Glutamatergic neuron (in vitro differentiated cells): ENCODE measurements around the gene HPRT1. TPM values are rescaled to one million over a fixed set of nuclear protein-coding genes. Genes with fewer than 3 reads are reported as not detected.

ENCODE experiments used
- DNase-seq: peaks from one replicate; pipeline ENCODE4 v3.0.0; 2022
- H3K27ac Mint-ChIP-seq: one replicate; pipeline ENCODE4 v1.8.0; 2020; ENCODE audit warnings: mild to moderate bottlenecking, mixed read lengths, inconsistent platforms; ENCODE audit not compliant: unreplicated experiment
- H3K27me3 Mint-ChIP-seq: one replicate; pipeline ENCODE4 v1.8.0; 2020; ENCODE audit warnings: mild to moderate bottlenecking, moderate library complexity, mixed read lengths, inconsistent platforms; ENCODE audit not compliant: unreplicated experiment
- H3K36me3 Mint-ChIP-seq: one replicate; pipeline ENCODE4 v1.8.0; 2020; ENCODE audit warnings: mild to moderate bottlenecking, mixed read lengths, inconsistent platforms; ENCODE audit not compliant: unreplicated experiment
- H3K4me1 Mint-ChIP-seq: one replicate; pipeline ENCODE4 v1.8.0; 2020; ENCODE audit warnings: mild to moderate bottlenecking, low read depth, mixed read lengths, inconsistent platforms; ENCODE audit not compliant: unreplicated experiment
- H3K4me3 Mint-ChIP-seq: one replicate; pipeline ENCODE4 v1.8.0; 2020; ENCODE audit warnings: mild to moderate bottlenecking, mixed read lengths, inconsistent platforms; ENCODE audit not compliant: unreplicated experiment
- H3K9me3 Mint-ChIP-seq: one replicate; pipeline ENCODE4 v1.8.0; 2020; ENCODE audit warnings: mild to moderate bottlenecking, moderate library complexity, mixed read lengths, inconsistent platforms; ENCODE audit not compliant: unreplicated experiment
- total RNA-seq: library from RNA; stranded (reverse); fragmentation: NEBNext Ultra II Directional; extraction: Animal tissue kit (Norgen Biotek cat#: 25700); gene quantifications from one replicate; pipeline ENCODE4 v1.2.1, GENCODE V29; 2021; ENCODE audit not compliant: unreplicated experiment
- TF ChIP-seq, protein P1 (sequence below): fragments of 200-600 bp; sonication (generic); IDR thresholded peaks from one replicate; pipeline ENCODE4 v1.5.0; 2021; ENCODE audit not compliant: partially characterized antibody, unreplicated experiment

HPRT1 gene
- total RNA-seq, 1 donor from 2014 or later: 12.1 TPM

DNA sequence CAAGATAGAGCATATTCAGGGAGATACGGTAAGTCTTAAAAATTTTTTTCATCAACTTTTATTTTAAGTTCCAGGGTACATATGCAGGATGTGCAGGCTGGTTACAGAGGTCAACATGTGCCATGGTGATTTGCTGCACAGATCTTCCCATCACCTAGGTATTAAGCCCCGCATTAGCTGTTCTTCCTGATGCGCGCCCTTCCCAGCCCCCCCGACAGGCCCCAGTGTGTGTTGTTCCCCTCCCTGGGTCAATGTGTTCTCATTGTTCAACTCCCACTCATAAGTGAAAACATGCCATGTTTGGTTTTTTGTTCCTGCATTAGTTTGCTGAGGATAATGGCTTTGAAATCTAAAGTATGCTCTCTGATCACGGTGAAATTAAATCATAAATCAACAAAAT, 64.2 kb downstream of the HPRT1 start:
- H3K27me3 Mint-ChIP-seq: no peaks in the 10 kb centered on the region
- H3K27ac Mint-ChIP-seq: no peak overlapping the region
- H3K4me1 Mint-ChIP-seq: no peaks in the 10 kb centered on the region
- H3K36me3 Mint-ChIP-seq: no peaks in the 10 kb centered on the region
- TF ChIP-seq, protein P1, sequence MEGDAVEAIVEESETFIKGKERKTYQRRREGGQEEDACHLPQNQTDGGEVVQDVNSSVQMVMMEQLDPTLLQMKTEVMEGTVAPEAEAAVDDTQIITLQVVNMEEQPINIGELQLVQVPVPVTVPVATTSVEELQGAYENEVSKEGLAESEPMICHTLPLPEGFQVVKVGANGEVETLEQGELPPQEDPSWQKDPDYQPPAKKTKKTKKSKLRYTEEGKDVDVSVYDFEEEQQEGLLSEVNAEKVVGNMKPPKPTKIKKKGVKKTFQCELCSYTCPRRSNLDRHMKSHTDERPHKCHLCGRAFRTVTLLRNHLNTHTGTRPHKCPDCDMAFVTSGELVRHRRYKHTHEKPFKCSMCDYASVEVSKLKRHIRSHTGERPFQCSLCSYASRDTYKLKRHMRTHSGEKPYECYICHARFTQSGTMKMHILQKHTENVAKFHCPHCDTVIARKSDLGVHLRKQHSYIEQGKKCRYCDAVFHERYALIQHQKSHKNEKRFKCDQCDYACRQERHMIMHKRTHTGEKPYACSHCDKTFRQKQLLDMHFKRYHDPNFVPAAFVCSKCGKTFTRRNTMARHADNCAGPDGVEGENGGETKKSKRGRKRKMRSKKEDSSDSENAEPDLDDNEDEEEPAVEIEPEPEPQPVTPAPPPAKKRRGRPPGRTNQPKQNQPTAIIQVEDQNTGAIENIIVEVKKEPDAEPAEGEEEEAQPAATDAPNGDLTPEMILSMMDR: no peak
- no peak for DNase-seq
- H3K9me3 Mint-ChIP-seq: no peaks in the 10 kb centered on the region
- H3K4me3 Mint-ChIP-seq: no peak overlapping the region

DNA sequence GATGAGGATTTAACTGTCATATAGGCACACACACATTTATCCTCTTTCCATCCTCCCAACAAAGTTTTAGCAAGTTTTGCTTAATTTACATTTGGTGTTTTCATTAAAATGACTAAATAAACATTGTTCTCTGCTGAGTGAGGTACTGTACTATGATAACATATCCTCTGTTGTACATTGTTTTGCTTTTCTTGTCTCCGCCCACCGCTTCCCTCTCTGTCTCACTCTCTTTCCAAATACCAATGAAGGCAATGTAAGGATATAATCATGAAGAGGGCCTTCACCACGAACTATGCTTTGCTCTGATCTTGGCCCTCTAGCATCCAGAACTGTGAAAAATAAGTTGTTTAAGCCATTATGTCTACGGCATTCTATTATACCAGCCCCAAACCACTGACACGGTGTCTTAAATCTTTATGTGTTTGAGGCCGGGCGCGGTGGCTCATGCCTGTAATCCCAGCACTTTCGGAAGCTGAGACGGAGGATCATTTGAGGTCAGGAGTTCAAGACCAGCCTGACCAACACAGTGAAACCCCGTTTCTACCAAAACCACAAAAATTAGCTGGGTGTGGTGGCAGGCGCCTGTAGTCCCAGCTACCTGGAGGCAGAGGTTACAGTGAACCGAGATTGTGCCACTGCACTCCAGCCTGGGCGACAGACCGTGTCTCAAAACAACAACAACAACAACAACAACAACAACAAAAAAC, 65.3 kb downstream of the HPRT1 start:
- Mint-ChIP-seq H3K36me3 (no peaks in the 10 kb centered on the region), H3K9me3 (no peaks in the 10 kb centered on the region), H3K4me1 (no peaks in the 10 kb centered on the region), H3K27ac (no peak overlapping the region), H3K27me3 (no peaks in the 10 kb centered on the region), H3K4me3 (no peak overlapping the region)
- TF ChIP-seq, protein P1: no peak
- DNase-seq: no peak

DNA sequence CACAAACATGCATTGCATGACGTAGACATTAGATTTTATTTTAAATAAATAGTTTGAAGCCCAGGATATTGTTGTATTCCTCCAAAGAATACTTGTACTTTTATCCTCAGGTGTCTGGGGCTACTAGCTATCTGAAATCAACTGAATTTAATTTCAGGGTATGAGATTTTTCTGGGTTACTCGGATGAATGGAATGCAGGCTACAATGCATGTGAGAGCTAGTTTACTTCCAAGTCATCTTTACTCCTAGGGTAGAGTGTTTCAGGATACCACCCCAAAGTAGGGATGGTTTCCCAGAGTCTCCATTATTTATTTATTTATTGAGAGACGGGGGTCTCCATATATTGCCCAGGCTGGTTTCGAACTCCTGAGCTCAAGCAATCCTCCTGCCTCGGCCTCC, 66.4 kb downstream of the HPRT1 start:
- Mint-ChIP-seq H3K36me3 (no peaks in the 10 kb centered on the region), H3K4me3 (no peak overlapping the region), H3K9me3 (no peaks in the 10 kb centered on the region), H3K27ac (no peak overlapping the region), H3K27me3 (no peaks in the 10 kb centered on the region), H3K4me1 (no peaks in the 10 kb centered on the region)
- TF ChIP-seq, protein P1: no peak
- DNase-seq: no peak

DNA sequence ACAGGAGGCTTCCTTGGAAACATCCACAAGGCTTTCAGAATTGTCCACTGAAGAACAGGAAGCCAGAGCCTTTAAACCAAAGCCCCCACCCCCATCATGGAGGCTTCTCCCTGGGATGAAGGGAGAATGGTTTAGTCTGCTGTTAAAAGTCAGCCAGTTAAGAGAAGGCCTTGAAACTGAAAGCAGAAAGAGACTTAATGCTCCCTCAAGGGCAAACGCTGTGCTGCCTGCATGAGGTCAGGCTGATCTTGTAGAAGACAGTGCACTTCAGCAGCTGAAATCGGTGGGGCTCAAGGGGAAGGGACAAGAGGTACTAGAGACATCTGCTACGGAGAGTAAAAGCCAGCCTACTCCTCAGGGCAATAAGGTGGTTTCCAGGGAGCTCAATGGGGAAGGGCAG, 69.0 kb downstream of the HPRT1 start:
- DNase-seq: no peak
- Mint-ChIP-seq H3K4me3 (no peak overlapping the region), H3K9me3 (no peaks in the 10 kb centered on the region), H3K4me1 (no peaks in the 10 kb centered on the region), H3K27ac (no peak overlapping the region), H3K36me3 (no peaks in the 10 kb centered on the region), H3K27me3 (no peaks in the 10 kb centered on the region)
- TF ChIP-seq, protein P1: no peak

DNA sequence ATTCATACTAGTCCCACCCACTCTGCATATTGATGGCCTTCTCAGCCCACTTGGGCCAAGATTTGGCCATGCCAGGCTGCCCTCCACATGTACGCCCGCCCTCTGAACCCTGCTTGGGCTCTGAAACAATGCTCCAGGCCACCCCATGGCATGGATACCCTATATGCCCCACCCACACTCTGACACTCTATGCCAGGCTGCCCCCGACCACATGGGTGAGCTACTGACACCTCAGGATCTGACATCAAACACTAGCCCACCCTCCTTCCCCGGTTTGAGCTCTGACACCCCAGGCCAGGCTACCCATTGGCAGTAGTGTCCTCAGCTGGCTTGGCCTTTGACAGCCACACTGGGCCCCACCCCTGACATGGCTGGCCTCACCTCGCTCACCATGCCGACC, 69.5 kb downstream of the HPRT1 start:
- TF ChIP-seq, protein P1: no peak
- Mint-ChIP-seq H3K27ac (no peak overlapping the region), H3K36me3 (no peaks in the 10 kb centered on the region), H3K4me1 (no peaks in the 10 kb centered on the region), H3K9me3 (no peaks in the 10 kb centered on the region), H3K27me3 (no peaks in the 10 kb centered on the region), H3K4me3 (no peak overlapping the region)
- no peak for DNase-seq
